WTC11 (cell line): Measurements from ENCODE around the gene RAB11FIP5. TPM values are rescaled to one million over a fixed set of nuclear protein-coding genes. Genes with fewer than 3 reads are reported as not detected.

Source experiments
- ATAC-seq: fragments of 200-7000 bp; cut with Tn5 transposase; 2 replicates; pipeline ENCODE4 v1.10.0; 2021; ENCODE audit warnings: mild to moderate bottlenecking, moderate library complexity
- CTCF ChIA-PET: fragments of 300-600 bp; sonication (Branson Sonifier 250); formaldehyde crosslinking; loops from one replicate; lab custom pipeline; 2021; ENCODE audit warnings: antibody characterized with exemption; lab: Charles Lee
- POLR2A ChIA-PET: fragments of 350-600 bp; sonication (Branson Sonifier 250); formaldehyde crosslinking; loops from one replicate; lab custom pipeline; 2021; ENCODE audit warnings: antibody characterized with exemption; lab: Charles Lee
- DNase-seq: peaks from one replicate; pipeline ENCODE4 v3.0.0; 2021; ENCODE audit warnings: low spot score
- H3K27ac Mint-ChIP-seq: 2 replicates; pipeline ENCODE4 v1.8.0; 2021; ENCODE audit warnings: mixed read lengths
- H3K27me3 Mint-ChIP-seq: 2 replicates; pipeline ENCODE4 v1.8.0; 2021; ENCODE audit warnings: low read depth, mild to moderate bottlenecking, moderate library complexity, mixed read lengths
- H3K36me3 Mint-ChIP-seq: 2 replicates; pipeline ENCODE4 v1.8.0; 2021; ENCODE audit warnings: mixed read lengths
- H3K4me1 Mint-ChIP-seq: 2 replicates; pipeline ENCODE4 v1.8.0; 2022; ENCODE audit warnings: mixed read lengths
- H3K4me3 Mint-ChIP-seq: 2 replicates; pipeline ENCODE4 v1.8.0; 2021; ENCODE audit warnings: mild to moderate bottlenecking, moderate library complexity, mixed read lengths
- H3K9me3 Mint-ChIP-seq: 2 replicates; pipeline ENCODE4 v1.8.0; 2021; ENCODE audit warnings: mixed read lengths
- ATF3 ChIP-seq: sonication (generic); formaldehyde crosslinking; conservative IDR thresholded peaks from 2 replicates; pipeline ENCODE4 v1.8.1; 2022; ENCODE audit warnings: mild to moderate bottlenecking, missing genetic modification reagents
- CREM ChIP-seq: sonication (generic); formaldehyde crosslinking; IDR thresholded peaks from 2 replicates; pipeline ENCODE4 v1.8.1; 2022; ENCODE audit warnings: mild to moderate bottlenecking, missing genetic modification reagents, moderate library complexity
- EMX1 ChIP-seq: fragments of 250-450 bp; sonication (Bioruptor Pico); IDR thresholded peaks from 2 replicates; pipeline ENCODE4 v1.8.0; 2021; ENCODE audit warnings: mild to moderate bottlenecking
- GABPB1 ChIP-seq: sonication (generic); formaldehyde crosslinking; IDR thresholded peaks from 2 replicates; pipeline ENCODE4 v1.8.1; 2023; ENCODE audit warnings: mild to moderate bottlenecking, missing genetic modification reagents
- GRHL2 ChIP-seq: fragments of 250-450 bp; sonication (Bioruptor Pico); IDR thresholded peaks from 2 replicates; pipeline ENCODE4 v1.8.0; 2022; ENCODE audit warnings: mild to moderate bottlenecking, moderate library complexity; ENCODE audit not compliant: insufficient replicate concordance, severe bottlenecking
- GTF2I ChIP-seq: fragments of 250-450 bp; sonication (Bioruptor Pico); conservative IDR thresholded peaks from 2 replicates; pipeline ENCODE4 v1.4.0; 2021; ENCODE audit warnings: mild to moderate bottlenecking
- IRF1 ChIP-seq: sonication (generic); formaldehyde crosslinking; IDR thresholded peaks from 2 replicates; pipeline ENCODE4 v1.8.0; 2023; ENCODE audit warnings: missing genetic modification reagents
- OVOL2 ChIP-seq: fragments of 250-450 bp; sonication (Bioruptor Pico); IDR thresholded peaks from 2 replicates; pipeline ENCODE4 v1.9.0; 2021; ENCODE audit warnings: mild to moderate bottlenecking, borderline replicate concordance
- TEAD1 ChIP-seq: sonication (generic); formaldehyde crosslinking; IDR thresholded peaks from 2 replicates; pipeline ENCODE4 v1.8.0; 2022; ENCODE audit warnings: mild to moderate bottlenecking, missing genetic modification reagents
- ZNF219 ChIP-seq: sonication (generic); formaldehyde crosslinking; IDR thresholded peaks from 2 replicates; pipeline ENCODE4 v1.8.0; 2023; ENCODE audit warnings: missing genetic modification reagents, mild to moderate bottlenecking, borderline replicate concordance
- ZNF423 ChIP-seq: fragments of 250-450 bp; sonication (Bioruptor Pico); IDR thresholded peaks from 2 replicates; pipeline ENCODE4 v2.1.2; 2022; ENCODE audit warnings: mild to moderate bottlenecking, moderate library complexity
- ZNF425 ChIP-seq: fragments of 250-450 bp; sonication (Bioruptor Pico); conservative IDR thresholded peaks from 2 replicates; pipeline ENCODE4 v1.9.0; 2021; ENCODE audit warnings: mild to moderate bottlenecking
- ZNF671 ChIP-seq: fragments of 250-450 bp; sonication (Bioruptor Pico); IDR thresholded peaks from 2 replicates; pipeline ENCODE4 v1.8.0; 2021; ENCODE audit warnings: mild to moderate bottlenecking
- total RNA-seq: library from RNA; stranded (reverse); gene quantifications from 3 replicates; pipeline ENCODE4 v1.2.3, GENCODE V29; 2021
- TF ChIP-seq, protein P1 (sequence below): fragments of 200-600 bp; IDR thresholded peaks from 2 replicates; pipeline ENCODE4 v1.8.0; 2022; ENCODE audit warnings: antibody characterized with exemption
- TF ChIP-seq, protein P2 (sequence below): fragments of 250-450 bp; sonication (Bioruptor Pico); IDR thresholded peaks from 2 replicates; pipeline ENCODE4 v1.9.0; 2021; ENCODE audit warnings: mild to moderate bottlenecking
- TF ChIP-seq, protein P3 (sequence below): sonication (generic); formaldehyde crosslinking; IDR thresholded peaks from 2 replicates; pipeline ENCODE4 v1.8.1; 2022; ENCODE audit warnings: mild to moderate bottlenecking, moderate library complexity, missing genetic modification reagents
- TF ChIP-seq, protein P4 (sequence below): sonication (generic); formaldehyde crosslinking; IDR thresholded peaks from 2 replicates; pipeline ENCODE4 v1.8.1; 2023; ENCODE audit warnings: mild to moderate bottlenecking, missing genetic modification reagents, borderline replicate concordance

Gene RAB11FIP5
- total RNA-seq, 1 experiment from 2014 or later: 16.0 TPM

- no peak for TF ChIP-seq IRF1 (CRISPR knock-in tag)
- no peak for TF ChIP-seq GABPB1
- TF ChIP-seq, protein P1, sequence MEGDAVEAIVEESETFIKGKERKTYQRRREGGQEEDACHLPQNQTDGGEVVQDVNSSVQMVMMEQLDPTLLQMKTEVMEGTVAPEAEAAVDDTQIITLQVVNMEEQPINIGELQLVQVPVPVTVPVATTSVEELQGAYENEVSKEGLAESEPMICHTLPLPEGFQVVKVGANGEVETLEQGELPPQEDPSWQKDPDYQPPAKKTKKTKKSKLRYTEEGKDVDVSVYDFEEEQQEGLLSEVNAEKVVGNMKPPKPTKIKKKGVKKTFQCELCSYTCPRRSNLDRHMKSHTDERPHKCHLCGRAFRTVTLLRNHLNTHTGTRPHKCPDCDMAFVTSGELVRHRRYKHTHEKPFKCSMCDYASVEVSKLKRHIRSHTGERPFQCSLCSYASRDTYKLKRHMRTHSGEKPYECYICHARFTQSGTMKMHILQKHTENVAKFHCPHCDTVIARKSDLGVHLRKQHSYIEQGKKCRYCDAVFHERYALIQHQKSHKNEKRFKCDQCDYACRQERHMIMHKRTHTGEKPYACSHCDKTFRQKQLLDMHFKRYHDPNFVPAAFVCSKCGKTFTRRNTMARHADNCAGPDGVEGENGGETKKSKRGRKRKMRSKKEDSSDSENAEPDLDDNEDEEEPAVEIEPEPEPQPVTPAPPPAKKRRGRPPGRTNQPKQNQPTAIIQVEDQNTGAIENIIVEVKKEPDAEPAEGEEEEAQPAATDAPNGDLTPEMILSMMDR: no peak
Measured at GRCh38 chr2:73106791-73107190, 6.0 kb downstream of the RAB11FIP5 start (continued).

GRCh38 chr2:73105511-73105971 lies 7.2 kb downstream of the RAB11FIP5 start:
- Mint-ChIP-seq H3K4me1 (peaks cover 39% of the 10 kb centered on the region), H3K4me3 (no peak overlapping the region), H3K27ac (no peak overlapping the region), H3K36me3 (no peaks in the 10 kb centered on the region; the same call in 1 of the 2 replicates), H3K27me3 (peaks cover 5% of the 10 kb centered on the region; the same call in 1 of the 2 replicates), H3K9me3 (no peaks in the 10 kb centered on the region)
- DNase-seq (no peak), ATAC-seq (no peak)
- ChIA-PET POLR2A (no interaction called here), CTCF (no interaction called here)
- TF ChIP-seq OVOL2 (CRISPR knock-in tag) (no peak), GTF2I (CRISPR knock-in tag) (no peak), ZNF425 (CRISPR knock-in tag) (no peak), GRHL2 (no peak), CREM (CRISPR knock-in tag) (no peak), ZNF219 (CRISPR knock-in tag) (no peak), ZNF423 (CRISPR knock-in tag) (no peak)
- TF ChIP-seq, protein P2, sequence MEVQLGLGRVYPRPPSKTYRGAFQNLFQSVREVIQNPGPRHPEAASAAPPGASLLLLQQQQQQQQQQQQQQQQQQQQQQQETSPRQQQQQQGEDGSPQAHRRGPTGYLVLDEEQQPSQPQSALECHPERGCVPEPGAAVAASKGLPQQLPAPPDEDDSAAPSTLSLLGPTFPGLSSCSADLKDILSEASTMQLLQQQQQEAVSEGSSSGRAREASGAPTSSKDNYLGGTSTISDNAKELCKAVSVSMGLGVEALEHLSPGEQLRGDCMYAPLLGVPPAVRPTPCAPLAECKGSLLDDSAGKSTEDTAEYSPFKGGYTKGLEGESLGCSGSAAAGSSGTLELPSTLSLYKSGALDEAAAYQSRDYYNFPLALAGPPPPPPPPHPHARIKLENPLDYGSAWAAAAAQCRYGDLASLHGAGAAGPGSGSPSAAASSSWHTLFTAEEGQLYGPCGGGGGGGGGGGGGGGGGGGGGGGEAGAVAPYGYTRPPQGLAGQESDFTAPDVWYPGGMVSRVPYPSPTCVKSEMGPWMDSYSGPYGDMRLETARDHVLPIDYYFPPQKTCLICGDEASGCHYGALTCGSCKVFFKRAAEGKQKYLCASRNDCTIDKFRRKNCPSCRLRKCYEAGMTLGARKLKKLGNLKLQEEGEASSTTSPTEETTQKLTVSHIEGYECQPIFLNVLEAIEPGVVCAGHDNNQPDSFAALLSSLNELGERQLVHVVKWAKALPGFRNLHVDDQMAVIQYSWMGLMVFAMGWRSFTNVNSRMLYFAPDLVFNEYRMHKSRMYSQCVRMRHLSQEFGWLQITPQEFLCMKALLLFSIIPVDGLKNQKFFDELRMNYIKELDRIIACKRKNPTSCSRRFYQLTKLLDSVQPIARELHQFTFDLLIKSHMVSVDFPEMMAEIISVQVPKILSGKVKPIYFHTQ (CRISPR knock-in tag): no peak
- TF ChIP-seq, protein P3, sequence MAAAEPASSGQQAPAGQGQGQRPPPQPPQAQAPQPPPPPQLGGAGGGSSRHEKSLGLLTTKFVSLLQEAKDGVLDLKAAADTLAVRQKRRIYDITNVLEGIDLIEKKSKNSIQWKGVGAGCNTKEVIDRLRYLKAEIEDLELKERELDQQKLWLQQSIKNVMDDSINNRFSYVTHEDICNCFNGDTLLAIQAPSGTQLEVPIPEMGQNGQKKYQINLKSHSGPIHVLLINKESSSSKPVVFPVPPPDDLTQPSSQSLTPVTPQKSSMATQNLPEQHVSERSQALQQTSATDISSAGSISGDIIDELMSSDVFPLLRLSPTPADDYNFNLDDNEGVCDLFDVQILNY (CRISPR knock-in tag): no peak
- TF ChIP-seq, protein P1: no peak

DNA sequence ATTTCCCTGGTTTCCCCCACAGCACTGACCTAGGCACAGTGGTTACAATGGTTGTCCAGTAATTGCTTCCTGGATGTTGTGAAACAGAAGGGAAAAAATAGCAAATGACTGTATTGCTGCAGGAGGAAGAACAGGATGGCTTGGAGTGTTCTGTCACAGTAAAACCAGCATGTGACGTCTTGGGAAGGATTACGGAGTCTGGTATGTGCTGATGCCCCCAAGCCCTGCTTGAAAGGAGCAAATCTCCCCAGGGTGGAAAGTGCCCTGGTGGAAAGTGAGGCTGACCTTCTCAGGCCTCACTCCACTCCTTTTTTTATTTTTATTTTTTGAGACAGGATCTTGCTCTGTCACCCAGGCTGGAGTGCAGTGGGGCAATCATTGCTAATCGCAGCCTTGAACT lies 7.8 kb downstream of the RAB11FIP5 start:
- Mint-ChIP-seq H3K4me1 (peaks cover 33% of the 10 kb centered on the region), H3K36me3 (no peaks in the 10 kb centered on the region; the same call in 1 of the 2 replicates), H3K4me3 (no peak overlapping the region), H3K9me3 (no peaks in the 10 kb centered on the region), H3K27ac (peak overlapping the region; percentile 49; the same call in 1 of the 2 replicates), H3K27me3 (peaks cover 4% of the 10 kb centered on the region; the same call in 1 of the 2 replicates)
- ChIA-PET CTCF (no interaction called here), POLR2A (no interaction called here)
- DNase-seq: no peak
- ATAC-seq: no peak
- TF ChIP-seq ATF3 (no peak), CREM (CRISPR knock-in tag) (no peak), TEAD1 (CRISPR knock-in tag) (no peak), ZNF671 (no peak), EMX1 (CRISPR knock-in tag) (no peak)
- TF ChIP-seq, protein P3 (CRISPR knock-in tag): no peak
- TF ChIP-seq, protein P4, sequence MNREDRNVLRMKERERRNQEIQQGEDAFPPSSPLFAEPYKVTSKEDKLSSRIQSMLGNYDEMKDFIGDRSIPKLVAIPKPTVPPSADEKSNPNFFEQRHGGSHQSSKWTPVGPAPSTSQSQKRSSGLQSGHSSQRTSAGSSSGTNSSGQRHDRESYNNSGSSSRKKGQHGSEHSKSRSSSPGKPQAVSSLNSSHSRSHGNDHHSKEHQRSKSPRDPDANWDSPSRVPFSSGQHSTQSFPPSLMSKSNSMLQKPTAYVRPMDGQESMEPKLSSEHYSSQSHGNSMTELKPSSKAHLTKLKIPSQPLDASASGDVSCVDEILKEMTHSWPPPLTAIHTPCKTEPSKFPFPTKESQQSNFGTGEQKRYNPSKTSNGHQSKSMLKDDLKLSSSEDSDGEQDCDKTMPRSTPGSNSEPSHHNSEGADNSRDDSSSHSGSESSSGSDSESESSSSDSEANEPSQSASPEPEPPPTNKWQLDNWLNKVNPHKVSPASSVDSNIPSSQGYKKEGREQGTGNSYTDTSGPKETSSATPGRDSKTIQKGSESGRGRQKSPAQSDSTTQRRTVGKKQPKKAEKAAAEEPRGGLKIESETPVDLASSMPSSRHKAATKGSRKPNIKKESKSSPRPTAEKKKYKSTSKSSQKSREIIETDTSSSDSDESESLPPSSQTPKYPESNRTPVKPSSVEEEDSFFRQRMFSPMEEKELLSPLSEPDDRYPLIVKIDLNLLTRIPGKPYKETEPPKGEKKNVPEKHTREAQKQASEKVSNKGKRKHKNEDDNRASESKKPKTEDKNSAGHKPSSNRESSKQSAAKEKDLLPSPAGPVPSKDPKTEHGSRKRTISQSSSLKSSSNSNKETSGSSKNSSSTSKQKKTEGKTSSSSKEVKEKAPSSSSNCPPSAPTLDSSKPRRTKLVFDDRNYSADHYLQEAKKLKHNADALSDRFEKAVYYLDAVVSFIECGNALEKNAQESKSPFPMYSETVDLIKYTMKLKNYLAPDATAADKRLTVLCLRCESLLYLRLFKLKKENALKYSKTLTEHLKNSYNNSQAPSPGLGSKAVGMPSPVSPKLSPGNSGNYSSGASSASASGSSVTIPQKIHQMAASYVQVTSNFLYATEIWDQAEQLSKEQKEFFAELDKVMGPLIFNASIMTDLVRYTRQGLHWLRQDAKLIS (CRISPR knock-in tag): no peak
